Measurements from ENCODE around the gene GPC6.

- TF ChIP-seq CTCF (IDR thresholded peaks at IDR 0.05) (no peak), POLR2A (IDR thresholded peaks at IDR 0.05) (no peak), POLR2AphosphoS5 (IDR thresholded peaks at IDR 0.05) (no peak), EP300 (IDR thresholded peaks at IDR 0.05) (no peak)
These were observed 1082.2 kb downstream of the GPC6 start for GRCh38 chr13:94308832-94309231.
